IMR-90 (cell line): ENCODE data around the gene OSCP1.

ENCODE experiments used
- CTCF ChIP-seq: conservative IDR thresholded peaks from 2 replicates; pipeline ENCODE4 v1.5.1; 2012; ENCODE audit warnings: mild to moderate bottlenecking, low read depth, low read length, improper control_type of control experiment
- POLR2A ChIP-seq: IDR thresholded peaks from 2 replicates; pipeline ENCODE4 v1.6.1; 2012; ENCODE audit warnings: mild to moderate bottlenecking, low read depth, low read length

- TF ChIP-seq CTCF = no peak
- TF ChIP-seq POLR2A = no peak
Observed at GRCh38 chr1:36406440-36406839, 43.8 kb downstream of the OSCP1 start.
